Measurements from ENCODE around the gene UQCR10. TPM values are rescaled to one million over a fixed set of nuclear protein-coding genes. Genes with fewer than 3 reads are reported as not detected.

Gene UQCR10
- total RNA-seq, 1 donor from 2014 or later, result 116 TPM

DNA sequence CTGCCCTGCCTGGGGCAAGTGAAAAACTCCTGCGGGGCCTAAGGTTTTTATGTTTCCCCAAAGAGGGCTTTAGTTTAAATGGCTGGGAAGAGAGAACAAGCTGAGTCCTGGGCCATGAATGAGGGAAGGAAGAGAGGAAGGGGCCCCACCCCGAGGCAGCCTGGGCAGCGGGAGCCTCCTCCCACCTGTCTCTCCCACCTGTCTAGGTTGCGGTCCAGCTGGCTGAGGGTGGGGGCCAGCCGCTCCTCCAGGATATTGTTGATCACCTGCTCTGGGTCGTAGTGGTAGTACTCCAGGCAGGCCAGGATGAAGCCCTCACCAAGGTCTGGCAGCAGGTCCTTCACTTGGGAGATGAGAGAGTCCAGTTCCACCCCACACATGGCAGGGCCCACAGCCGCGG is 34.6 kb downstream of the UQCR10 start:
- no peak for DNase-seq (ENCODE audit: low read depth, low spot score)
- H3K27me3 Mint-ChIP-seq (ENCODE audit: low read depth), result no peaks in the 10 kb centered on the region
- peaks cover 2% of the 10 kb centered on the region for H3K36me3 Mint-ChIP-seq (ENCODE audit: low read depth)
- H3K4me3 Mint-ChIP-seq, result no peak overlapping the region
- H3K9me3 Mint-ChIP-seq, result no peaks in the 10 kb centered on the region
- no peak overlapping the region for H3K27ac Mint-ChIP-seq (ENCODE audit: unreplicated experiment)
- TF ChIP-seq, protein P1, sequence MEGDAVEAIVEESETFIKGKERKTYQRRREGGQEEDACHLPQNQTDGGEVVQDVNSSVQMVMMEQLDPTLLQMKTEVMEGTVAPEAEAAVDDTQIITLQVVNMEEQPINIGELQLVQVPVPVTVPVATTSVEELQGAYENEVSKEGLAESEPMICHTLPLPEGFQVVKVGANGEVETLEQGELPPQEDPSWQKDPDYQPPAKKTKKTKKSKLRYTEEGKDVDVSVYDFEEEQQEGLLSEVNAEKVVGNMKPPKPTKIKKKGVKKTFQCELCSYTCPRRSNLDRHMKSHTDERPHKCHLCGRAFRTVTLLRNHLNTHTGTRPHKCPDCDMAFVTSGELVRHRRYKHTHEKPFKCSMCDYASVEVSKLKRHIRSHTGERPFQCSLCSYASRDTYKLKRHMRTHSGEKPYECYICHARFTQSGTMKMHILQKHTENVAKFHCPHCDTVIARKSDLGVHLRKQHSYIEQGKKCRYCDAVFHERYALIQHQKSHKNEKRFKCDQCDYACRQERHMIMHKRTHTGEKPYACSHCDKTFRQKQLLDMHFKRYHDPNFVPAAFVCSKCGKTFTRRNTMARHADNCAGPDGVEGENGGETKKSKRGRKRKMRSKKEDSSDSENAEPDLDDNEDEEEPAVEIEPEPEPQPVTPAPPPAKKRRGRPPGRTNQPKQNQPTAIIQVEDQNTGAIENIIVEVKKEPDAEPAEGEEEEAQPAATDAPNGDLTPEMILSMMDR (conservative IDR thresholded peaks at IDR 0.05), result no peak
- H3K4me1 Mint-ChIP-seq, result no peaks in the 10 kb centered on the region

DNA sequence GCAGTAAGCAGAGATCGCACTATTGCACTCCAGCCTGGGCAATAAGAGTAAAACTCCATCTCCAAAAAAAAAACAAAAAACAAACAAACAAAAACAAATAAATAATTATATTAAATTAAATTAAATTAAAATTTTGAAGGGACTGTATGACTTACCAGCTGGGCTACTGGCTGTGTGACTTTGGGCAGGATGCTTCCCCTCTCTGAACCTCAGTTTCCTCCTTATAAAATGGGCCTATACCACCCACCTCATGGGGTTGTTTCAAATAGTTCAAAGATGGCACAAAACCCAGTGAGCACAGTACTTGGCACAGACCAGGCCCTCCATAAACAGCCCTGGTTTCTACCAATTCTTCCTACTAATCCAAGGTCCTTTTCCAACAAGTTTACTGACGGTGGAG is 36.0 kb downstream of the UQCR10 start:
- H3K4me1 Mint-ChIP-seq, result no peaks in the 10 kb centered on the region
- no peaks in the 10 kb centered on the region for H3K27me3 Mint-ChIP-seq (ENCODE audit: low read depth)
- H3K36me3 Mint-ChIP-seq (ENCODE audit: low read depth), result peaks cover 2% of the 10 kb centered on the region
- no peaks in the 10 kb centered on the region for H3K9me3 Mint-ChIP-seq
- TF ChIP-seq, protein P1 (conservative IDR thresholded peaks at IDR 0.05), result no peak
- H3K4me3 Mint-ChIP-seq, result no peak overlapping the region
- no peak overlapping the region for H3K27ac Mint-ChIP-seq (ENCODE audit: unreplicated experiment)
- DNase-seq (ENCODE audit: low read depth, low spot score), result no peak

DNA sequence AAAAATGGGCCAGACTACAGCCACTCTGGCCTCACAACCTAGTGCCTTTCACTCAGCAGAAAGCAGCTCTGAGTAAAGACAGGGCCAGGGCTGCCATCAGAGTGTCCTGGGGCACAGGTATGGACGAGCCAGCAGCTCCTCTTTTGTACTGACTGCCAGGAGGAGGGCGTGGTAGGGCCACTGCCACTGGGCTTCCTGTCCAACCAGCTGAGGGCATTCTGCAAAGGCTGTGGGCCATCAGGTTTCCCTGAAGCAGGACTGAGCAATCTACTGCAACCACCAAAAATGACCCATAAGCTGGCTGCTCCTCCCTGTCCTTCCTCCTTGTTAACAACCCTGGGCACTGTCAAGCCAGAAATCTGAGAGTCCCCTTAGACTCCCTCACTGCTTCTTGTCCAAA is 37.8 kb downstream of the UQCR10 start:
- Mint-ChIP-seq H3K27me3 (ENCODE audit: low read depth) (no peaks in the 10 kb centered on the region), H3K9me3 (no peaks in the 10 kb centered on the region), H3K4me3 (no peak overlapping the region), H3K27ac (ENCODE audit: unreplicated experiment) (no peak overlapping the region), H3K36me3 (ENCODE audit: low read depth) (peaks cover 5% of the 10 kb centered on the region), H3K4me1 (no peaks in the 10 kb centered on the region)
- no peak for DNase-seq (ENCODE audit: low read depth, low spot score)
- TF ChIP-seq, protein P1 (conservative IDR thresholded peaks at IDR 0.05), result no peak

DNA sequence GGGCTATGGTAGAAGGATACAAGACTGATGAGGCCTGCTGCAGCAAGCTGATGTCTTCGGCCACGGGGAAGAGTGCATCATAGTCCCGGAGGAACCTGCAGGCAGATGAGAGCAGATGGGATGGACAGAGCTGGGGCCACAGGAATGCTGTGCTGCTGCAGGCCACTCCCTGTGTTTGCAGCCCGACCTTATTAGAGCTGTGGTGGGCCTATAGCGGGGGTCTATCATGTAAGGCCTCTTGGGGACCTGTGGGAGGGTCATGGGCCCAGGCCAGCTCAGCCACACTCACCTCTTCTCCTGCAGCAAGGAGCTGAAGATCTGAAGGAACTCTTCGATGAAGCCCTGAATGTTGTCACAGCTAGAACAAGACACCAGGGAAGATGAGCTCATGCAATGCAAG is 39.0 kb downstream of the UQCR10 start:
- TF ChIP-seq, protein P1 (conservative IDR thresholded peaks at IDR 0.05), result no peak
- no peak overlapping the region for H3K4me3 Mint-ChIP-seq
- no peak overlapping the region for H3K27ac Mint-ChIP-seq (ENCODE audit: unreplicated experiment)
- H3K4me1 Mint-ChIP-seq, result no peaks in the 10 kb centered on the region
- DNase-seq (ENCODE audit: low read depth, low spot score), result no peak
- H3K9me3 Mint-ChIP-seq, result no peaks in the 10 kb centered on the region
- H3K27me3 Mint-ChIP-seq (ENCODE audit: low read depth), result no peaks in the 10 kb centered on the region
- H3K36me3 Mint-ChIP-seq (ENCODE audit: low read depth), result peaks cover 6% of the 10 kb centered on the region

DNA sequence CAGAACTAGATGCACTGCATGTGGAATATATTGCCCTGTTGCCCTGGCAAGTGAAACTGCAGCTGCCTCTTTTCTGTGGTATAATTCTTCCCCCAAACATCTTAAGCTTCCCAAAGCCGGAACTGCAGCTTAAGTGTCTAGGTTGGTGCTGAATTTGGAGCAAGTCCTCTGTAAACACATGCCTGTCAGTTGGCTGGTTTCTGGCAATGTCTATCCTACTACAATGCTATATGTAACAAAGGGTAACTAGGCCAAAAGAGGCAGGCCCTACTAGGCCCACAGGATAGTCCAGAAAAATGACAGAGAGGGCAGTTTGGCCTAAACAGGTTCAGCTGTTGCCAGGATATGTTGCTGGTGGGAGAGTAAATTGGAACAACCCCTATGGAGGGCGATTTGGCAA is 43.0 kb downstream of the UQCR10 start:
- Mint-ChIP-seq H3K36me3 (ENCODE audit: low read depth) (peaks cover 7% of the 10 kb centered on the region), H3K27me3 (ENCODE audit: low read depth) (no peaks in the 10 kb centered on the region), H3K4me1 (no peaks in the 10 kb centered on the region), H3K27ac (ENCODE audit: unreplicated experiment) (no peak overlapping the region), H3K4me3 (no peak overlapping the region), H3K9me3 (no peaks in the 10 kb centered on the region)
- TF ChIP-seq, protein P1 (conservative IDR thresholded peaks at IDR 0.05), result no peak
- no peak for DNase-seq (ENCODE audit: low read depth, low spot score)

DNA sequence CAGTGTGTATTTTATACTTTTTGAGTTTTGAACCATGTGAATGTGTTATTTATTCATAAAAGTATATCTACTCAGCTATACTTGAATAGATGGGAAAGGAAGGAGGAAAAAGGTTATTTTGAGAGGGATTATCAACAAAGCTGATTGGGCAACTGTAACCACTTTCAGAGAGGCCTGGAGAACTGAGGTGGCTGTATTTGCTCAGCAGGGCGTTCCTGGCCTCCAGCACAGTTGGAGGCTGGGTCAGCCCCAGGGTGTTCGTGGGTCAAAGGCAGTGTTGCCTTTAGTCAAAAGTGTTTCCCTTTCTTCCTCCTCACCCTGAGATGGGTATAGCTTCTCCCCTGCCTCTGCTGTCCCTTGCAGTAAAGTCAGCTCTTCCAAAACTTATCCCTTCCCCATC is 44.2 kb downstream of the UQCR10 start:
- Mint-ChIP-seq H3K4me1 (no peaks in the 10 kb centered on the region), H3K27ac (ENCODE audit: unreplicated experiment) (no peak overlapping the region), H3K36me3 (ENCODE audit: low read depth) (peaks cover 10% of the 10 kb centered on the region), H3K27me3 (ENCODE audit: low read depth) (no peaks in the 10 kb centered on the region), H3K9me3 (no peaks in the 10 kb centered on the region), H3K4me3 (no peak overlapping the region)
- TF ChIP-seq, protein P1 (conservative IDR thresholded peaks at IDR 0.05), result no peak
- no peak for DNase-seq (ENCODE audit: low read depth, low spot score)
